GM21576 (cell line): ENCODE measurements around the gene ACTN2.

Source experiments
- ATAC-seq: cut with Tn5 transposase; IDR thresholded peaks from one replicate; pipeline ENCODE4 v1.9.1; 2021; ENCODE audit warnings: mild to moderate bottlenecking, moderate library complexity; ENCODE audit not compliant: unreplicated experiment

ACTN2 gene

DNA sequence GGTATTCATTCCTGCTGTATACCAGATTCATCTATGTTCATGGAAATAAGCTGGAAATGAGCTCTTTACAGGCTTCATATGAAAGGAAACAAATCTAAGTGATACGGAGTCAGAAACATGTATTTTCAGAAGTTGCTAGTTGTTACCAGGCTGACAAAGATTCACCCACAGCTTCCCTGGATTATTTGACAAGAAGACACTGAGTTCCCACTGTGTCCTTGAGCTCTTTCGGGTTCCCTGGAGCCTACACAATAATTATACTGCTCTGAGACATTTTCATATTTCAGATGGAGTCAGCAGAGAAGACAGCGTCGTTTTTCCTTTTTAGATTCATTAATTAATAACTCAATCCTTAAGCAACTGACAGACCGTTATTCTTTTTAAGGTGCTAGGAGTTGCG lies 79.5 kb downstream of the ACTN2 start:
- no peak for ATAC-seq

DNA sequence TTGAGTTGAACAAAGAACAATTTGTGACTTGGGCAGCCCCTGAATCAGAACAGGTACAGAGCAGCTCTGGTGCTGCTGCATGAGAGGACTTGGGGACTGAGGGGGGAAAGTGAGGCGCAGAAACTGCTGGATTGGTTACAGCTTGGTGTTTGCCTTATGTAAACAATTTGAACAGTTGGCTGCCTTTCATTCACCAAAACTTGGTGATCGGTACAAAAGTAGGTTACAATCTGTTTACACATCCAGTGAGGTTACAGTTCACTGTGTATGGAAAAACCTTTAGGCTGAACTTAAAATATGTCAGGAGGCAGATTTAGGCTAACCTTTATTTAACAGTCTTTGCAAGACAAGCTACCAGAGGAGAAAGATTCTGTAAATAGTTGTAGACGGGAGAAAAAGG lies 80.2 kb downstream of the ACTN2 start:
- no peak for ATAC-seq

DNA sequence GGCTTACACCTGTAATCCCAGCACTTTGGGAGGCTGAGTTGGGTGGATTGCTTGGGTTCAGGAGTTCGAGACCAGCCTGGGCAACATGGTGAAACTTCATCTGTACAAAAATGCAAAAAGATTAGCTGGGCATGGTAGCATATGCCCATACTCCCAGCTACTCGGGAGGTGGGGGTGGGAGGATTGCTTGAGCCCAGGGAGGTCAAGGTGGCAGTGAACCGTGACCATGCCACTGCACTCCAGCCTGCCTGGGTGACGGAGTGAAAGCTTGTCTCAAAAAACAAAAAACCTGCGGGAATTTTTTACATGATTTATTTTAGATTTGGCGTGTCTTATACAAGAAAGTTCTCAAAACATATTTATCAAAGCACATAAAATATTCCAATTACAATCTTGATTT lies 81.0 kb downstream of the ACTN2 start:
- no peak for ATAC-seq

DNA sequence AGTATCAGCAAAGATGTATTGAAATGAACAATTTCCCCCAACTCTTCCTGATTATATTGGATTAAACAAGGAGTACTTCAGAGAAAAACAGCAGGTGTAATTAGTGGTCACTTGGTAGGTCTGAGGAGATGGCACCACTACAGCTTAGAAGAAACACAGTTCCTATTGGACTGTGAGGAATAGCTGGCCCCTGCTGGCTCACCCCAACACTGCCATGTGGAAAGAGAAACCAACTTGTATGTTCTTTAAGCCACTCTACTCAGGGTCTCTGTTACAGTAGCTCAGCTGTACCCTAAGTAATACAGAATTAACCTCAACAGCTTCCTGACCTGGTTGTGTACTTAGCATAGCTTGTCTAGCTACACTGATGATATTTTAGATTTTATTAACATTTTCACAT lies 82.3 kb downstream of the ACTN2 start:
- ATAC-seq: no peak

DNA sequence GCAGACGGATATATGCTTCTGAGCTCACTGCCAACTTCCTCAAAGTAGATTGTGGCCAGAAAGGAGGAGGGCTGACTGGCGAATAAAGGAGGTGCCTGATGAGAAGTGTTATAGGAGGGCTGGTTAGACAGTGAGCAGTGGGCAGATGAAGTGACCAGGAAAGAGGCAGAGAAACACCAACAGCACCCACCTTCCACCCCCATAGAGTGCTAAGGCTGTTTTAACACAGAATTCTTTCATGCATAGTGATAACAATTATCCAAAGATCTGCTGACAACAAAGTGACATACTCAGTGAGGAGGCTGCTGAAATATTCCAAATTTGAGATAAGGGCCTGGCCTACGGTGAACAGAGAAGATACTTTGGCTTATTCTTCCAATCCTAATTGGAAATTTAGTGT lies 87.6 kb downstream of the ACTN2 start:
- no peak for ATAC-seq

DNA sequence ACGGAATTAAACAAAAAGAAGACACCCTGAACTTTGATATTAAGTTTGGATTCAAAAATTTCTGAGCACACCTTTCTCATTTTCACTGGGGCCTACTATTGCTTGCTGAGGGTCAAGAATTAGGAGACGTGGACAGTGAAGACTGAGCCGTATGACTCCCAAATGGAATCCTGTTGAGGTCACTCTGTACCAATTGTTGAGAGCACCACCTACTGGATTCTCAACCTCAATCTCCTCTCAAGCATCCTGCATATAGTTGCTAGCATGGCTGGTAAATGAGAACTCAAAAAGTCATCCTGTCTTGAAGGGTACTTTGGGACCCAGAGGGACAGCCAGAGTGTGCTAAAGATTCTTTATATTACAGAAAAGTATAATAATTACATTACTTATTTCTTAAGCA lies 88.6 kb downstream of the ACTN2 start:
- ATAC-seq: no peak

DNA sequence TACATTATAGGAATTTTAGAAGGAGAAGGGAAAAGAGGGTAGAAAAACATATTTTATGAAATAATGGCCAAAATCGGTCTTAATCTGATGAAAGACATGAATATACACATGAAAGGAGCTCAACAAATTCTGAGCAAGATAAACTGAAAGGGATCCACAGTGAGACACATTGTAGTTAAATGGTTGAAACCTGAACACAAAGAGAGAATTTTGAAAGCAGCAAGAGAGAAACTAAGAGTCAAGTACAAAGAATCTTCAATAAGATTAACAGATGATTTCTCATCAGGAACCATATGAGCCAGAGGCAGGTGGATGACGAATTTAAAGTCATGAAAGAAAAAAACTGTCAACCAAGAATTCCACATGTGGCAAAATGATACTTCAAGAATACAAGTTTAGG lies 93.0 kb downstream of the ACTN2 start:
- ATAC-seq: no peak

DNA sequence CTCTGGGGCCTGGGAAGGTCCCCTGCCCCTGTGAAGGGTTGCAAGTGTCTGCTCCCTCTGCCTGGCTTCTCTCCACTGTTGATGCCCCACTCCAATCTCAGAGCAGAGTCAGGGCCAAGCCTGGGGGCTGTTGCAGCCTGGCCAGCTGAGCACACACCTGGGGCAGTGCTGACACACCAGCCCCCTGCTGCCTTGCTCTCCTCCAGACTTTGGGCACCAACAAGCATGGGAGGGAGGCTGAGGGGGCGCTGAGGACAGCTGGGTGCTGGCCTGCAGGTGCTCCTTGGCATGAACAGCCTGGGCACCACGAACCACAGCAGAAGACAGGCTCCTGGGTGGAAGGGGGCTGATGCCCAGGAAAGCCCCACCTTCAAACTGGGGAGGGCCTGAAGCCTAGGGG lies 99.2 kb downstream of the ACTN2 start:
- ATAC-seq: no peak

DNA sequence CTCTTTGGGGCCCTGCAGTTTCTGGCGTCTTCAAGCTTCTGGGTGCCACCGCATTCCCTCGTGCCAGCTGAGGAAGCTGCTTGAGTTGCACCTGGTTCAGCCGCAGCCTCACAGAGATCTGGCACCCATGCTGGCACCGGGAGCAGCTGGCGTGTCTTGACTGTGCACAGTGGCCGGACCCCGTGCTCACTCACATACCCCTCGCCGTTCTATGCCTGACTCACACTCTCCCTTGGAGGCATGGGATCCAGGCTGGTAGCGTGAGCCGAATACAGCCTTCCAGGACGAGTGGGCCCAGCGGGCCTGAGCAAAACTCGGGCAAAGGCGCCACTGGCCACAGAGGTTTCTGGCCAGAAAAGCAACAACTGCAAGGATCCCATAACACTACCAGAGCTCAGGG lies 100.2 kb downstream of the ACTN2 start:
- no peak for ATAC-seq

DNA sequence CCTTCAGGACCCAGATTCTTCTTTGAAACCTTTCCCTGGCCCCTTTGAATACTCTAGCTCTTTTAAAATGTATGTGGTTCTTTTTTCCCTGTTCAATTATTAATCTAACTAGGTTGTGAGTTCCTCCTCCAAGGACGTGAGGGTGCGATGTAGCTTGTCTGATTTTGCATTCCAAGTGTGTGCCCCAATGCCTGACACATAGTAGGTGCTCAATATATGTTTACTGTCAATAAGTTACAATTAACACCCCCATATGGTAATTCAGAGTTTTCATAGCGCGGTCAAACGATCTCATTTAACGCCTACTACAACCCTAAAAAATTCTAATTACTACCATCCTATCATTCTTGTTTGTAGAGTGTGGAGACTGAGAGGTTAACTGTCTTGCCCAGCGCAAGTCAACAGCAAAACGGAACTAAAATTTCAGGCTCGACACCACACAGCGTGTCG lies 108.3 kb downstream of the ACTN2 start:
- ATAC-seq: no peak

DNA sequence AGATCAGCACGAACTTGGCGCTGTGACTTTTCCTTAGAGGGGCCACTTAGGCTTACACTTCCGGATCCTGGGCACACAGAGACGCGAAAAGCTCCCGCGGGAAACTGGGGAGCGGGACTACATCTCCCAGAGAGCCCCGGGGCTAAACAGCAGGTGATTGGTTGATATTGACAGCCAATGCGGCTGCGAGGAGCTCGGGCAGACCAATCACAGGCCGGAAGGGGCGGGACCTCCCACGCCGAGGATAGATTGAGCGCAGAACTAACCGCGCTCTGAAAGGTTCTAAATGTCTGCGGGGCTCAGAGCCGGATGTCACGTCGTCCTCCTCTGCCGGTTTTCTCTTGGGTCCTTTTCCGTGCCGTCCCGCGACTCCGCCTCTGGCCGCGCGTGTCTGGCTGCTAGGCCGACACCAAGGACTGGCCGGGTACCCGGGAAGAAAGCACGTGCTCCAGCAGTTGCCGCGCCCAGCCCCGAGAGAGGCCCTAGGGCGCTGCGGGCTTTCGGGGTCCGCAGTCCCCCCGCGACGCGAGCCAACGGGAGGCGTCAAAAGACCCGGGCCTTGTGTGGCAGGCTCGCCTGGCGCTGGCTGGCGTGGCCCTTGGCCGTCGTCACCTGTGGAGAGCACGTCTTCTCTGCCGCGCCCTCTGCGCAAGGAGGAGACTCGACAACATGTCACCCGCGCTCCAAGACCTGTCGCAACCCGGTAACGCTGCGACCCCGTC lies 108.9 kb downstream of the ACTN2 start, which contains the start of gene MTR:
MTR (plus strand) TSS at position 258 of the 722 bp plus-strand sequence; CDS start at position 670, 412 bp downstream.
- ATAC-seq: peak; percentile 97

DNA sequence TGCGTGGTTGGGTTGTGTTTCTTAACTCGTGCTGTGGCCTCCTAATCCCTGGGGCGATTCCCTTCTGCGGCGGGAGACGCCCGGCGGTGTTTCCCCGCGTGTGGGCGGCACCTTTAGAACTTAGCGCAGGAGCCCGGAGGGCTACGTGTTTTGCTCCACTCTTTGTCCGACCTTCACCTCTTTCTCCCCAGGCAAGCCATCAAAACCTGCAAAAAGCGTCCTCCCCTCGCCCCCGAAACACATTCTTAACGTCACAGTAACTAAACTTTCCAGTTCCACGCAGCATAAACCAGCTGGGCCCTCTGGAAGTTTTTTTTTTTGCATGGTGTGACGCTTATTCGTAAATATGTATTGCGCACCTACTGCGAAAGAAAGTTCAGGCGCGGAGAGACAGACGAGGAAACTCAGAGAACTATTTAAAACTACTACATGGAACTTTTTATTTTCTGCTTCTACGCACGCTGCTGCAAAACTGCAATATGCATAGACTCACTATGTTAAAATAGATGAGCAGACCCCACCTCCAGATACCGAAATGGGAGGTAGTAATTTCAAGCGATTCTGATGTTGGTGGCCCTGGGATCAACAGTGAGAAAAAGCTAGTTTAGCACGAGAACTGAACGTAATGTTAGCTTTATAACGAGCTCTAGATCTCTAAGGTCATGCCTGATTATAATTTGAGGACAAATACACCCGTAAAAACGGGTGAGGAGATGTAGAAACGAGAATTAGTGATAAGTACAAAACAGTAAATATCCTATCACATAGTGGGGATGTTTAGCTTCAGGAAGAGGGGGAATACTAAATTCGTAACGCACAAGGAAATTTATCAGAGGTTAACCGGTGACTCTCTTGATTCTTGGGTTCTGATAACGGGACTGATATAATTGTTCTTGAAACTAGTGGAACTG lies 109.7 kb downstream of the ACTN2 start:
- ATAC-seq: peak; percentile 34

DNA sequence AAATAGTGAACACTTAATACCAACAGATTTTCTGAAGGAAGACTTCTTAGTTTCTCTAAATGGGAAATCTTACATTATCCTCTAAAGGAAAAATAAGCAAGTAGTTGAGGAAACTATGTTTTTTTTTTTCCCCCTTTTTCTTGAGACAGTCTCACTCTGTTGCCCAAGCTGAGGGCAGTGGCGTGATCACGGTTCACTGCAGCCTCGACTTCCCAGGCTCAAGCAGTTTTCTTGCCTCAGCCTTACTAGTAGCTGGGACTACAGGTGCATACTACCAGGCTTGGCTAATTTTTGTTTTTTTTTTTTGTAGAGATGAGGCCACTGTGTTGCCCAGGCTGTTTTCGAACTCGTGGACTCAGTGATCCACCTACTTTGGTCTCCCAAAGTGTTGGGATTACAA lies 112.7 kb downstream of the ACTN2 start:
- no peak for ATAC-seq

DNA sequence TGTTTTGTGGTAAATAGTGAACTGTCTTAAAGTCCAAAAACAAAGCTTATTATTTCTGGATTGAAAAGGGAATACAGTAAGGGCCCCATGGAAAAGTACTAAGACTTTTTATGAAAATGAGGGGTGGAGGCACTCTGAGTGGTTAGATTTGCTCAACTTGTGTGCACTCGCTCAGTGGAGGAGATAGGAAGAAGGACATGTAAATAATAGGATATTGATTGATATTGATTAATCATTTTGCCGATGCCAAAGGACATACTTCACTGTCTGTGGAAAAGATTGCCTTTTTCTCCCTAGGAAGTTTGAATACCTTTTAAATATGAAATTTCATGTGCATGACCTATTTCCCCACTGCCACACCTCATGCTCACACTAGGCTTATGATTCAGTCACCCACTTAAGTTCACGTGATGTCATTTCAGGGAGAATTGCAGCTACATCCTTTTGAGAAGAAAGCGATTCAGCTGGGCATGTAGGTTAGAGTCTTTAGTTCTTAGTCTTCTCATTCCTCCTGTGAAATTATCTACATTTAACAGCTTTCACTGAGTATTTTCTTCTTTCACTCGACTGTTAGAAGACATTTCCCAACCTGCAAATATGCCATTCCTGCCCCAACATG lies 113.8 kb downstream of the ACTN2 start:
- ATAC-seq: no peak

DNA sequence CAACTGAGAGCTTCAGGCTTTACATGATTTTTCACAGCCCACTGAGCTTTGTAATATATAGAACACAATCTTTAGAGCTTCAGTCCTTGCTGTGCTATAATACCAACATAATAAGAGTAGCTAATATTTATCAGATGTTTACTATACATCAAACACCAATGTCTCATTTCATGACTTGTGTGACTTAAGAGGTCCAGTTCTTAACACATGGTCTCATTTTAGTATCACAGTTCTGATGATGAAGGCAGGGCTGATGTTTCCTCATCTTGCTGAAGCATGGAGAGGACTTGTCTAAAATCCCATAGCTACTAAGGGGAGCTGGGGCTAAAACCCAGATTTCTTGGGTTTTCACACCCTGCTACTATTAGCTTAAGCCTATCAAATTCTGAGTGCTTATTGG lies 114.3 kb downstream of the ACTN2 start:
- no peak for ATAC-seq

DNA sequence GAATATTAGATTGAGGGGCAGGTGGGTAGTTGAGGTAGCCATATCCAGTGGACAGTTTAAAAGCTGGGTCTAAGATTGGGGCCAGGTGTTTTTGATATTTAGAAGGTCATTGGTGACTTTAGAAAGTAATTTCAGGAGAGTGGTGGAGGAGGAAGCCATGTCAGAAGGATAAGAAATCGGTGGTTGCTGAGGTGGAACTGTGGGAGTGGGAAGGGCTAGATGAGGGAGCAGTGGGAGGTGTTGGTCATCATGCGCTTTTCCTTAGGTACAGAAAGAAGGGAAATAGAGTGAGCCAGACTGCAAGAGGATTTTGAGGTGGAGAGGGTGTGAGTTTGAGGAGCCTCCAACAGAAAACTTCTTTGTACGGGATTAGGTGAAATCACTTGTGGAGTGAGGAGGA lies 116.0 kb downstream of the ACTN2 start:
- no peak for ATAC-seq

DNA sequence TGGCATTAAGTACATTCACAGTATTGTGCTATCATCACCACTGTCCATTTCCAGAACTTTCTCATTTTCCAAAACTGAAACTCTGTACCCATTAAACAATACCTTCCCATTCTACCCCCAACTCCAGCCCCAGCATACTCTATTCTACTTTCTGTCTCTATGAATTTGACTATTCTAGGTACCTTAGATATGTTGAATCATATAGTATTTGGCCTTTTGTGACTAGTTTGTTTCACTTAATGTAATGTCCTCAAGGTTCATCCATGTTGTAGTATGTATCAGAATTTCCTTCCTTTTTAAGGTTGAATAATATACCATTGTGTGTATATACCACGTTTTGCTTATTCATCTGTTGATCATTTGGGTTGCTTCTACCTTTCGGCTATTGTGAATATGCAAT lies 120.3 kb downstream of the ACTN2 start:
- ATAC-seq: no peak

DNA sequence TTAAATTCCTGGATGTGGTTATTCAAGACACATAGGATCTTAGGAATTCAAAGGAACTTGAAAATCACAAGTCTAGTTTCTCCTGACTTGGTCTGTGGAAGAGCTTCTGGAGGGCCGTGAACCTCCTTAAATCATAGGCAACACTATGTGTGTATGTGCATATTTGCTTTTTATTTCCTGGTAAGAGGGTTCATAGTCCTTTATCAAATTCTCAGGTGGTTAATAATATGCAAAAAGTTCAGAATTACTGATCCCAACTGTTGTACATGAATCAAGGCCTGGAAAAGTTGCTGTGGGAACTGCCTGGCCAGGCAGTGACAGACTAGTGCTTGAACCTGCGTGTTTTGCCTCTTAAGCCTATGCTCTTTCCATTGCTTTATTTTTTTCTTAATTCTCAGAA lies 121.7 kb downstream of the ACTN2 start:
- ATAC-seq: no peak

DNA sequence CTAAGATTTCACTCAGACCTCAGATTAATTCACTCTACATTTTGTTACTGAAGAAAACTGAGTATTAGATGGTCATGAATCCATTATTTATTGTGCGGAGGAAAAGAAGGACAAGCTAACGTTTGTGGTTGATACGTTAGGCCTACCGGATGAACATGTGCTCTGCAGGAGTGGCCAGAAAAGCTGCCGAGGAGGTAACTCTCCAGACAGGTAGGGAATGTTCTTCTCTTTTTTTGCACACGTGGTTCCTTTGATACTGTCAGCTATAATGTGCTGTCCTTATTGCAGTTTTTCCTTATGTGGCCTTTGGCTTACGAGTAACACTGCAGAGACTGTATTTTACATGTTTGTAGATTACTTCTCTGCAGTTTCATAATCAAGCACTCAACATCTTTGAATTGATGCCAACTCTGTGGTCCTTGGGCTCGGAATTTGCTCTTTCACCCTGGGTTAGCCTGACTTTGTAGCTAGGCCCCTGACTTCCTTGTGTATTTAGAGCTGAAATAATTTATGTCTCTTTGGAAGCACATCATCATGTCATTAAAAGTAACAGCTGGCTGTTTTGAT lies 122.3 kb downstream of the ACTN2 start:
- ATAC-seq: no peak

DNA sequence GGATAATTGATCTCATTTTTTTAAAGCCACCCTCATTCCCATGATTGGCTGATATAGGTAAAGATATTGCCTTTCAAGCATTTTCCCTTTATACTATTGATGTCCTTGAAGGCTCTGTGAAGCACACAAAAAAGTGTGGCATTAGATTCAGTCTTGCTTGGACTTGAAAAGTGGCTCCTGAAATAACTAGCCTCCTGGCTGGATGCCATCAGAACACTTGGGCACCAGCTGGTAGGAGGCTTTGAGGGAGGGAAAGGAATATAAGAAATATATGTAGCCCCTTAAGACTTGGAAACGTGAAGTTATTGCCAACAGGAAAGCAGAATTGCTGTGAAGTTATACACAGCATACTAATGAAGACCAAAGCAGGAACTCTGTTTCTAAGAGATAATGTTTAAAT lies 122.8 kb downstream of the ACTN2 start:
- ATAC-seq: no peak

DNA sequence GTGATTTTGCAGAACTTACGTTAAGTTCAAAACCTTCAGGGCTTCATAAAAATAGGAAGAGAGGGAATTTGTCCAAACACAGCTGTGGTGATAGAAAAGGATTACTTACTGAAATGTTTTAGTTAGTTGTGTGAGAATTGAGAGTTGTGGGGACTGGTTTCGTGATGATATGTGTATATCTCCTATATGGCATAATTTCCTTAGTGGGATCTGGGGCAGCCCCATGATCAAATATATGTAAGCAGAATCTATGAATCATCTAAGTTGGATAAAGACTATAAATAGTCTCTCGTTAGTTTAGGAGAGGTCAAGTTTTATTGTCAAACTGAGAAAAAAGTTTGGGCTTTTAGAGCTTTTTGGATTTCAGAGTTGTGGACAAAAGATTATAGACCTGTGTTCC lies 123.7 kb downstream of the ACTN2 start:
- no peak for ATAC-seq
